K562 (cell line): ENCODE results near the gene MRPS10. TPM values are rescaled to one million over a fixed set of nuclear protein-coding genes. Genes with fewer than 3 reads are reported as not detected.

Experiments used
- ATAC-seq: fragments of 200-7000 bp; cut with Tn5 transposase; 3 replicates; pipeline ENCODE4 v1.9.1; 2020; ENCODE audit warnings: moderate library complexity
- BruUV-seq: library from RNA; stranded (reverse); fragments of 400-500 nt; replicated peaks from 2 replicates; lab custom pipeline; 2021; lab: Mats Ljungman, UMichigan
- CTCF ChIA-PET: fragments of 300-600 bp; formaldehyde crosslinking; extraction: SDS; loops from one replicate; lab custom pipeline; 2021; ENCODE audit warnings: low intra/inter-chr PET ratio; lab: Yijun Ruan, JAX
- POLR2A ChIA-PET: fragments of 300-600, 350-650 bp; sonication (Branson Sonifier 250); formaldehyde crosslinking; extraction: SDS; loops from one replicate; lab custom pipeline; 2021; ENCODE audit warnings: antibody characterized with exemption, inconsistent platforms; lab: Yijun Ruan, JAX
- DNase-seq, 4 experiments: peaks; one replicate each; pipeline versions ENCODE4 v3.0.0 to v3.0.0-alpha.2; 2011 to 2018; ENCODE audit warnings: low spot score in 3 of 4, mixed read lengths in 3 of 4; ENCODE audit errors: extremely low read depth in 1 of 4
- FAIRE-seq: peaks from 2 replicates; lab custom pipeline; 2011; peaks lifted over from hg19 to GRCh38; lab: Jason Lieb, UNC
- H2AFZ ChIP-seq: 2 replicates; pipeline ENCODE4 v1.6.0; 2011; ENCODE audit warnings: low read depth, low read length, control low read depth, inconsistent platforms
- H3K27ac ChIP-seq: fragments of 200-600 bp; 3 replicates; pipeline ENCODE4 v1.8.0; 2011; ENCODE audit warnings: low read depth, mild to moderate bottlenecking, control low read depth, inconsistent platforms, low read length, moderate library complexity, mixed read lengths; ENCODE audit errors: extremely low read depth
- H3K27me3 ChIP-seq, 2 experiments: fragments of 300-600 bp in 1 of 2; 2 replicates in 1 of 2; 3 replicates in 1 of 2; pipeline versions ENCODE4 v1.6.0 to v1.8.0; 2011; ENCODE audit warnings: inconsistent platforms in 2 of 2, low read length in 2 of 2, mild to moderate bottlenecking in 1 of 2, mixed read lengths in 1 of 2, moderate library complexity in 1 of 2; ENCODE audit not compliant: control insufficient read depth in 2 of 2, insufficient read depth in 2 of 2
- H3K36me3 ChIP-seq: fragments of 300-600 bp; 3 replicates; pipeline ENCODE4 v1.8.0; 2011; ENCODE audit warnings: mild to moderate bottlenecking, low read length, inconsistent platforms; ENCODE audit not compliant: control insufficient read depth, insufficient read depth
- H3K4me1 ChIP-seq, 2 experiments: fragments of 200-600 bp in 1 of 2; replicated peaks in 1 of 2; 2 replicates in 1 of 2; 3 replicates in 1 of 2; pipeline versions ENCODE4 v1.5.1 to v1.8.0; 2011; ENCODE audit warnings: inconsistent platforms in 2 of 2, low read length in 2 of 2, mild to moderate bottlenecking in 1 of 2, mixed read lengths in 1 of 2, moderate library complexity in 1 of 2; ENCODE audit not compliant: control insufficient read depth in 2 of 2, insufficient read depth in 2 of 2
- H3K4me2 ChIP-seq: 2 replicates; pipeline ENCODE4 v1.6.1; 2011; ENCODE audit warnings: low read length, control low read depth, inconsistent platforms, mixed read lengths; ENCODE audit not compliant: insufficient read depth
- H3K4me3 ChIP-seq: fragments of 200-600 bp; sonication (generic), shearing (Covaris generic); 2 replicates; pipeline ENCODE4 v1.5.1; 2016; ENCODE audit warnings: control low read depth, inconsistent platforms
- H3K79me2 ChIP-seq: fragments of 200-600 bp; 3 replicates; pipeline ENCODE4 v1.8.0; 2011; ENCODE audit warnings: low read length, inconsistent platforms; ENCODE audit not compliant: control insufficient read depth, insufficient read depth
- H3K9ac ChIP-seq, 2 experiments: 2 replicates each; pipeline versions ENCODE4 v1.6.0 to v1.6.1; 2011; ENCODE audit warnings: low read depth in 2 of 2, low read length in 2 of 2, control low read depth in 1 of 2, inconsistent platforms in 1 of 2, mild to moderate bottlenecking in 1 of 2, mixed read lengths in 1 of 2; ENCODE audit not compliant: insufficient read depth in 1 of 2
- H3K9me1 ChIP-seq: one replicate; pipeline ENCODE4 v1.6.0; 2011; ENCODE audit warnings: inconsistent platforms, mild to moderate bottlenecking, low read length, moderate library complexity; ENCODE audit not compliant: control insufficient read depth, insufficient read depth
- H3K9me3 ChIP-seq: replicated peaks from 2 replicates; pipeline ENCODE4 v1.5.1; 2011; ENCODE audit warnings: low read depth, low read length, inconsistent platforms; ENCODE audit not compliant: control insufficient read depth, insufficient read depth
- H4K20me1 ChIP-seq: replicated peaks from 2 replicates; pipeline ENCODE4 v1.6.1; 2011; ENCODE audit warnings: low read length, inconsistent platforms, mixed read lengths; ENCODE audit not compliant: control insufficient read depth, insufficient read depth
- ARID2 ChIP-seq: fragments of 450-650 bp; IDR thresholded peaks from 2 replicates; pipeline ENCODE4 v1.6.1; 2017; ENCODE audit warnings: antibody characterized with exemption, mild to moderate bottlenecking
- CBX2 ChIP-seq: fragments of 200-600 bp; sonication (generic); IDR thresholded peaks from one replicate; pipeline ENCODE4 v1.6.1; 2012; ENCODE audit warnings: mild to moderate bottlenecking, low read length, inconsistent platforms; ENCODE audit not compliant: insufficient read depth, poor library complexity, severe bottlenecking
- CEBPG ChIP-seq, 3 experiments: fragments of 200-800 bp in 1 of 3; sonication (Bioruptor generic) in 1 of 3; sonication (generic) in 1 of 3; formaldehyde crosslinking in 1 of 3; IDR thresholded peaks in 2 of 3; conservative IDR thresholded peaks in 1 of 3; 2 replicates each; pipeline versions ENCODE4 v1.6.1 to v1.8.0; 2016 to 2022; ENCODE audit warnings: missing compliant biosample characterization in 2 of 3, missing genetic modification characterization in 2 of 3, mild to moderate bottlenecking in 1 of 3, missing genetic modification reagents in 1 of 3
- DMBX1 ChIP-seq: fragments of 250-450 bp; sonication (Bioruptor Pico); IDR thresholded peaks from 2 replicates; pipeline ENCODE4 v1.8.0; 2022; ENCODE audit warnings: inconsistent platforms, mild to moderate bottlenecking, moderate library complexity, borderline replicate concordance
- ELF2 ChIP-seq: fragments of 250-450 bp; sonication (Bioruptor Pico); IDR thresholded peaks from 2 replicates; pipeline ENCODE4 v1.5.0; 2021; ENCODE audit warnings: mild to moderate bottlenecking
- HDAC3 ChIP-seq: fragments of 450-650 bp; IDR thresholded peaks from 2 replicates; pipeline ENCODE4 v1.6.1; 2018; ENCODE audit warnings: borderline replicate concordance, mild to moderate bottlenecking, moderate library complexity; ENCODE audit not compliant: partially characterized antibody
- KDM1A ChIP-seq, 2 experiments: fragments of 450-650 bp; IDR thresholded peaks; 2 replicates each; pipeline ENCODE4 v1.6.1; 2016; ENCODE audit warnings: mild to moderate bottlenecking in 2 of 2
- POLR2A ChIP-seq: fragments of 450-650 bp; conservative IDR thresholded peaks from 2 replicates; pipeline ENCODE4 v1.6.1; 2016
- RBFOX2 ChIP-seq: fragments of 200-400 bp; formaldehyde crosslinking; IDR thresholded peaks from 2 replicates; pipeline ENCODE4 v1.6.1; 2017; ENCODE audit warnings: low read depth, mild to moderate bottlenecking, low read length, moderate library complexity
- STAT5B ChIP-seq: fragments of 250-450 bp; sonication (Bioruptor Pico); IDR thresholded peaks from 2 replicates; pipeline ENCODE4 v1.8.0; 2021; ENCODE audit warnings: mild to moderate bottlenecking, inconsistent platforms
- in situ Hi-C: fragments of 300-500 bp; cut with MboI; formaldehyde crosslinking; loops from 4 replicates; pipeline ENCODE4 v1.15.0; 2018; ENCODE audit warnings: inconsistent platforms, mixed read lengths
- intact Hi-C: fragments of 100-400 bp; cut with micrococcal nuclease; formaldehyde crosslinking; loops from 2 replicates; pipeline ENCODE4 v1.14.2; 2022
- polyA plus RNA-seq, 8 experiments: library from polyadenylated mRNA; depleted of rRNA in 4 of 8; stranded (reverse) in 5 of 8; unstranded in 3 of 8; fragments of >200 nt; fragmentation: Nextera tagmentation in 2 of 8; fragmentation: Illumina TruSeq in 1 of 8; extraction: Ambion mirVana in 2 of 8; extraction: Trizol in 1 of 8; gene quantifications; 2 replicates each; pipeline versions ENCODE4 v1.2.1 to v1.2.3, GENCODE V29; 2011 to 2014; ENCODE audit warnings: inconsistent platforms in 1 of 8, missing spikeins in 1 of 8
- total RNA-seq, 7 experiments: library from RNA; depleted of rRNA in 6 of 7; stranded (reverse); fragments of >200 nt in 6 of 7; fragmentation: Illumina TruSeq in 2 of 7; extraction: Trizol in 2 of 7; gene quantifications; 2 replicates each; pipeline versions ENCODE4 v1.2.1 to v1.2.3, GENCODE V29; 2011 to 2021; ENCODE audit warnings: low replicate concordance in 1 of 7
- TF ChIP-seq, protein P1 (sequence below): fragments of 450-650 bp; IDR thresholded peaks from 2 replicates; pipeline ENCODE4 v1.6.1; 2016; ENCODE audit warnings: low read depth, mild to moderate bottlenecking, moderate library complexity
- TF ChIP-seq, protein P2 (sequence below): fragments of 250-450 bp; sonication (Bioruptor Pico); IDR thresholded peaks from 2 replicates; pipeline ENCODE4 v1.4.0; 2020; ENCODE audit warnings: mild to moderate bottlenecking, moderate library complexity
- TF ChIP-seq, protein P3 (sequence below): sonication (generic); formaldehyde crosslinking; IDR thresholded peaks from 2 replicates; pipeline ENCODE4 v1.8.0; 2023; ENCODE audit warnings: missing genetic modification reagents, mild to moderate bottlenecking, borderline replicate concordance

The MRPS10 gene
- total and polyA plus RNA-seq, 9 of the 15 experiments (the other 6 are each of a cell fraction or from before 2014, with no cell fraction given): 48.6 to 166 (median 93.7) TPM

DNA sequence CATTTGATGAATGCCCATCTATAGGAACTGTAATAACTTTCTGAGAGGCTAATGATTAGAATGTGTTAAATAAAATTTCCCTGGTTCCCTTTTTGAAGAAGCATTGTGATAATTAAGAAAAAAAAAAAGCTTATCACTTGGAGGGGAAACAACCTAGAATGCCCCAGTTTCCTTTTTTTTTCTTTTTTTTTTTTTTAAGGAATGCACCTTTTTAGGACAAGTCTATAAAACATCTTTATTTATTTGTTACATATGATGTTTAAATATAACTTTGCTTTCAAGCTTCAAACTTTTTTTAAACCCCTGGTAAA, 7.3 kb upstream of the MRPS10 start:
- no peak overlapping the region for H3K4me3 ChIP-seq
- H3K4me2 ChIP-seq: no peak overlapping the region
- in situ Hi-C loops (loop anchor here (10.0 kb wide), 1 partner anchor 440 kb away; the partner anchor contains the start of genes PRICKLE4 and TOMM6), intact Hi-C loops (no loop called here)
- peak overlapping the region; percentile 49 for H2AFZ ChIP-seq
- DNase-seq (no peak), ATAC-seq (no peak), FAIRE-seq (no peak)
- POLR2A ChIA-PET: no interaction called here
- CTCF ChIA-PET: interaction anchor here (0.7 kb wide), 1 partner anchor 148 kb away, joined by 5 read pairs; no protein-coding TSS in a partner anchor
- BruUV-seq: no TSS peak
- no peaks in the 10 kb centered on the region for H3K9me3 ChIP-seq
- no peak for TF ChIP-seq DMBX1 (CRISPR knock-in tag)
- TF ChIP-seq KDM1A (IDR thresholded peaks at IDR 0.05): no peak
- peak; percentile 5 for TF ChIP-seq HDAC3
- TF ChIP-seq, protein P1, sequence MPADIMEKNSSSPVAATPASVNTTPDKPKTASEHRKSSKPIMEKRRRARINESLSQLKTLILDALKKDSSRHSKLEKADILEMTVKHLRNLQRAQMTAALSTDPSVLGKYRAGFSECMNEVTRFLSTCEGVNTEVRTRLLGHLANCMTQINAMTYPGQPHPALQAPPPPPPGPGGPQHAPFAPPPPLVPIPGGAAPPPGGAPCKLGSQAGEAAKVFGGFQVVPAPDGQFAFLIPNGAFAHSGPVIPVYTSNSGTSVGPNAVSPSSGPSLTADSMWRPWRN: no peak
- TF ChIP-seq STAT5B (CRISPR knock-in tag): no peak
- 0 out of 2 replicates have a peak, but pooled peaks have one; percentile 21 for TF ChIP-seq RBFOX2
- no peak for TF ChIP-seq CBX2
- no peak for TF ChIP-seq ARID2
- TF ChIP-seq CEBPG (CRISPR knock-in tag; IDR thresholded peaks at IDR 0.05): 0 out of 2 replicates have a peak, but pooled peaks have one; percentile 2
- TF ChIP-seq CEBPG (tag; conservative IDR thresholded peaks at IDR 0.05 in 1 of 2, IDR thresholded peaks at IDR 0.05 in 1 of 2): 0 out of 4 replicates have a peak, but pooled peaks of 1 of the 2 experiments have one; percentile 8
- TF ChIP-seq ELF2 (CRISPR knock-in tag): no peak
- TF ChIP-seq, protein P2, sequence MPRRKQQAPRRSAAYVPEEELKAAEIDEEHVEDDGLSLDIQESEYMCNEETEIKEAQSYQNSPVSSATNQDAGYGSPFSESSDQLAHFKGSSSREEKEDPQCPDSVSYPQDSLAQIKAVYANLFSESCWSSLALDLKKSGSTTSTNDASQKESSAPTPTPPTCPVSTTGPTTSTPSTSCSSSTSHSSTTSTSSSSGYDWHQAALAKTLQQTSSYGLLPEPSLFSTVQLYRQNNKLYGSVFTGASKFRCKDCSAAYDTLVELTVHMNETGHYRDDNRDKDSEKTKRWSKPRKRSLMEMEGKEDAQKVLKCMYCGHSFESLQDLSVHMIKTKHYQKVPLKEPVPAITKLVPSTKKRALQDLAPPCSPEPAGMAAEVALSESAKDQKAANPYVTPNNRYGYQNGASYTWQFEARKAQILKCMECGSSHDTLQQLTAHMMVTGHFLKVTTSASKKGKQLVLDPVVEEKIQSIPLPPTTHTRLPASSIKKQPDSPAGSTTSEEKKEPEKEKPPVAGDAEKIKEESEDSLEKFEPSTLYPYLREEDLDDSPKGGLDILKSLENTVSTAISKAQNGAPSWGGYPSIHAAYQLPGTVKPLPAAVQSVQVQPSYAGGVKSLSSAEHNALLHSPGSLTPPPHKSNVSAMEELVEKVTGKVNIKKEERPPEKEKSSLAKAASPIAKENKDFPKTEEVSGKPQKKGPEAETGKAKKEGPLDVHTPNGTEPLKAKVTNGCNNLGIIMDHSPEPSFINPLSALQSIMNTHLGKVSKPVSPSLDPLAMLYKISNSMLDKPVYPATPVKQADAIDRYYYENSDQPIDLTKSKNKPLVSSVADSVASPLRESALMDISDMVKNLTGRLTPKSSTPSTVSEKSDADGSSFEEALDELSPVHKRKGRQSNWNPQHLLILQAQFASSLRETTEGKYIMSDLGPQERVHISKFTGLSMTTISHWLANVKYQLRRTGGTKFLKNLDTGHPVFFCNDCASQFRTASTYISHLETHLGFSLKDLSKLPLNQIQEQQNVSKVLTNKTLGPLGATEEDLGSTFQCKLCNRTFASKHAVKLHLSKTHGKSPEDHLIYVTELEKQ (CRISPR knock-in tag): no peak
- TF ChIP-seq, protein P3, sequence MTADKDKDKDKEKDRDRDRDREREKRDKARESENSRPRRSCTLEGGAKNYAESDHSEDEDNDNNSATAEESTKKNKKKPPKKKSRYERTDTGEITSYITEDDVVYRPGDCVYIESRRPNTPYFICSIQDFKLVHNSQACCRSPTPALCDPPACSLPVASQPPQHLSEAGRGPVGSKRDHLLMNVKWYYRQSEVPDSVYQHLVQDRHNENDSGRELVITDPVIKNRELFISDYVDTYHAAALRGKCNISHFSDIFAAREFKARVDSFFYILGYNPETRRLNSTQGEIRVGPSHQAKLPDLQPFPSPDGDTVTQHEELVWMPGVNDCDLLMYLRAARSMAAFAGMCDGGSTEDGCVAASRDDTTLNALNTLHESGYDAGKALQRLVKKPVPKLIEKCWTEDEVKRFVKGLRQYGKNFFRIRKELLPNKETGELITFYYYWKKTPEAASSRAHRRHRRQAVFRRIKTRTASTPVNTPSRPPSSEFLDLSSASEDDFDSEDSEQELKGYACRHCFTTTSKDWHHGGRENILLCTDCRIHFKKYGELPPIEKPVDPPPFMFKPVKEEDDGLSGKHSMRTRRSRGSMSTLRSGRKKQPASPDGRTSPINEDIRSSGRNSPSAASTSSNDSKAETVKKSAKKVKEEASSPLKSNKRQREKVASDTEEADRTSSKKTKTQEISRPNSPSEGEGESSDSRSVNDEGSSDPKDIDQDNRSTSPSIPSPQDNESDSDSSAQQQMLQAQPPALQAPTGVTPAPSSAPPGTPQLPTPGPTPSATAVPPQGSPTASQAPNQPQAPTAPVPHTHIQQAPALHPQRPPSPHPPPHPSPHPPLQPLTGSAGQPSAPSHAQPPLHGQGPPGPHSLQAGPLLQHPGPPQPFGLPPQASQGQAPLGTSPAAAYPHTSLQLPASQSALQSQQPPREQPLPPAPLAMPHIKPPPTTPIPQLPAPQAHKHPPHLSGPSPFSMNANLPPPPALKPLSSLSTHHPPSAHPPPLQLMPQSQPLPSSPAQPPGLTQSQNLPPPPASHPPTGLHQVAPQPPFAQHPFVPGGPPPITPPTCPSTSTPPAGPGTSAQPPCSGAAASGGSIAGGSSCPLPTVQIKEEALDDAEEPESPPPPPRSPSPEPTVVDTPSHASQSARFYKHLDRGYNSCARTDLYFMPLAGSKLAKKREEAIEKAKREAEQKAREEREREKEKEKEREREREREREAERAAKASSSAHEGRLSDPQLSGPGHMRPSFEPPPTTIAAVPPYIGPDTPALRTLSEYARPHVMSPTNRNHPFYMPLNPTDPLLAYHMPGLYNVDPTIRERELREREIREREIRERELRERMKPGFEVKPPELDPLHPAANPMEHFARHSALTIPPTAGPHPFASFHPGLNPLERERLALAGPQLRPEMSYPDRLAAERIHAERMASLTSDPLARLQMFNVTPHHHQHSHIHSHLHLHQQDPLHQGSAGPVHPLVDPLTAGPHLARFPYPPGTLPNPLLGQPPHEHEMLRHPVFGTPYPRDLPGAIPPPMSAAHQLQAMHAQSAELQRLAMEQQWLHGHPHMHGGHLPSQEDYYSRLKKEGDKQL (CRISPR knock-in tag): no peak
- no peak for TF ChIP-seq POLR2A
- no peak overlapping the region for H3K27ac ChIP-seq
- no peak overlapping the region for H3K9ac ChIP-seq
- no peaks in the 10 kb centered on the region for H3K36me3 ChIP-seq
- no peaks in the 10 kb centered on the region for H3K9me1 ChIP-seq
- no peaks in the 10 kb centered on the region for H3K79me2 ChIP-seq
- peaks cover 11 to 23% of the 10 kb centered on the region in 2 experiments for H3K4me1 ChIP-seq
- no peaks in the 10 kb centered on the region for H4K20me1 ChIP-seq
- no peaks in the 10 kb centered on the region for H3K27me3 ChIP-seq
